HS-5 (cell line): ENCODE results near the gene RNF187.
A peak's percentile ranks its signal among the peaks of the same experiment; 100 is the strongest.
"Not testable (repeated sequence)": the region's sequence is repeated elsewhere in the genome, so short reads cannot be mapped to it uniquely, and the experiment has no call there.

Experiments used
- DNase-seq: peaks from one replicate; pipeline ENCODE4 v3.0.0-alpha.2; 2012; ENCODE audit warnings: low read depth

Gene RNF187

DNA sequence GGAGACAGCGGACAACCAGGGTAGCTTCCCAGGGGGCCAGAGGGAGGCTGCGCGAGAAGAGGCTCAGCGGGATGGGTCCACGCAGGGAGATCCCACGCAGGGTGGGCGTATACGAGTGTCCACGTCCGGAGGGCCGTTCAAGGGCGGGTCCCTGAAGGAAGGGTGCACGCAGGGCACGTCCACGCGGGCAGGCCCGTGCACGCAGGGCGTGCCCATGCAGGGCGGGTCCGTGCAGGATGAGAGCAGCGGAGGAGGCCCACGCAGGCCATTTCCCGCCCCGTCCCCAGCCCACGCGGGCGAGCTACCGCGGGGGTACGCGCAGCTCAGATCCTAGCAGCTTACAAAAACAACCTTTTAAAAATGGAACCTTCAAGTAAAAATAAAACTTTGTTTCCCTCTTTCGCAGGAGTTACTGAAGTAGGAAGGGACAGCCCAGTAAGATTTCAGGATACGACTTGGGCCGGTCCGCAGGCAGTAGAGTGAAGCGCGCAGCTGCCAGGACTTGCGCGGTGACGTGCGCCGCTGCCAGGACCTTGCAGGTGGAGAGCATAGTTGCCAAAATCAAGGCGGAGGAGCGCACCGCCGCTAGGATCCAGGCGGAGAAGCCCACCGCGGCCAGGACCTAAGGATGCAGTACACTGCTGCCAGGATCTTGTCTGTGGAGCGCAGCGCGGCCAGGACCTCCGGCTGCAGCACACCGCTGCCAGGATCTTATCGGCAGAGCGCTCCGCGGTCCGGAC, 416 bp upstream of the RNF187 start:
- peak; percentile 74 for DNase-seq

DNA sequence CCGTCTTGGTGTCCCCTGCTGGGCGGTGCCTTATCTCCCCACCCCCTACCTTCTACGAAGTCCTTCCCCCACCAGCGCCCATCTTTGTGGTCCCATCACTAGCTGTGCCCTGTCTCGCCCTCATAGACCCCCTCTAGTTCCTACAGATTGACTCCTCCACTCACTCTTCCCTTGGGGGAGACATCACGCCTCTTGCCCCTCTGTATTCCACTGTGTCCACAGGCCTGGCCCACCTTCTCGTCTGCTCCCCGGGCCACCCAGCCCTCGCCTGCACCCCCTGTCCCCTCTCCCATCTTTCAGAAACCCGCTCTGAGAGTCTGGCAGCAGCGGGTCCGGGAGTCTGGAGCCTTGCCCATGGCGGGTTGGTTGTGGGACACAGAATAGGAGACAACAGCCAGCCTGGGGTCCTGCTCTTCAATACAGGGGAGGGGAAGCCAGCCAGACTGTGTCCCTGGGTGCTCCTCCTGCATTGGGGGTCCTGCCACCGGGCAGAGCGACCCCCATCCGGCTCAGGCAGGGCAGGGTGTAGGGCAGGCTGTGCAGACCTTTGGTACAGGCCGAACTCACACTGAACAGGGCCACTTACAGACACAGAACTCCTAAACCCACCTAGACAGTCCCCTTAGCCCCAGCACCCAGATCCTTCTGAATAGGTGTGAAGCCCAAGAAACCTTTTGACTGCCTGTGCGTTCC, 1.1 kb downstream of the RNF187 start:
- DNase-seq: no peak

DNA sequence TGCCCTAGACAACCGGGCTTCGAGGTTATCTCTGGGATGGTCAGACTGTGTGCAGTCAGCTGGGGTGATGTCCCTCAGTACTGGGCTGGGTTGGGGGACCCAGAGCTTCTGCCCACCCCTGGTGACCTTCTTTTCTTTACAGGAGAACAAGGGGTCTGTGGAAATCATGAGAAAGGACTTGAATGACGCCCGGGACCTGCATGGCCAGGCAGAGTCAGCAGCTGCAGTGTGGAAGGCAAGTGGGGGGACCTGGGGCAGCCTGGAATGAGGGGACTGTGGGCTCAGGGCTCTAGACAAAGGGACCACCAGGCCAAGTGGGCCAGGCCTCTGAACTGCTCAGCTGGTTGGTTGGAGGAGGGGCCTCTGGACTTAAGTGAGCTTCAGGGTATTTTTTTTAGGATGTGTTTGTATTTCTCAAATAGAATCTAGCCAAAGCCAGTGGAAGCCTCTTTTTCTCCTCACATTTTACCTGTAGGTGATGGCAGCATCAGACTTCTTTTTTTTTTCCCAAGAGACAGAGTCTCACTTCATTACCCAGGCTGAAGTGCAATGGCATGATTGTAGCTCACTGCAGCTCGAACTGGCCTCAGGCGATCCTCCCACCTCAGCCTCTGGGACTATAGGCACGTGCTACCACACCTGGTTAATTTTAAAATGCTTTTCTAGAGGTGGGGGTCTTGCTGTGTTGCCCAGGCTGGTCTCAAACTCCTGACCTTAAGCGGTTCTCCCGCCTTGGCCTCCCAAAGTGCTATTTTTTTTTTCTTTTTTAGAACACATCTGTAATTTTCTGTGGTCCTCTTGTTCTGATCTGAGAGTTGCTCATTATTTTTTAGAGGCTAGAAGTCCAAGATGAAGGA, 1.9 kb downstream of the RNF187 start:
- DNase-seq: no peak

DNA sequence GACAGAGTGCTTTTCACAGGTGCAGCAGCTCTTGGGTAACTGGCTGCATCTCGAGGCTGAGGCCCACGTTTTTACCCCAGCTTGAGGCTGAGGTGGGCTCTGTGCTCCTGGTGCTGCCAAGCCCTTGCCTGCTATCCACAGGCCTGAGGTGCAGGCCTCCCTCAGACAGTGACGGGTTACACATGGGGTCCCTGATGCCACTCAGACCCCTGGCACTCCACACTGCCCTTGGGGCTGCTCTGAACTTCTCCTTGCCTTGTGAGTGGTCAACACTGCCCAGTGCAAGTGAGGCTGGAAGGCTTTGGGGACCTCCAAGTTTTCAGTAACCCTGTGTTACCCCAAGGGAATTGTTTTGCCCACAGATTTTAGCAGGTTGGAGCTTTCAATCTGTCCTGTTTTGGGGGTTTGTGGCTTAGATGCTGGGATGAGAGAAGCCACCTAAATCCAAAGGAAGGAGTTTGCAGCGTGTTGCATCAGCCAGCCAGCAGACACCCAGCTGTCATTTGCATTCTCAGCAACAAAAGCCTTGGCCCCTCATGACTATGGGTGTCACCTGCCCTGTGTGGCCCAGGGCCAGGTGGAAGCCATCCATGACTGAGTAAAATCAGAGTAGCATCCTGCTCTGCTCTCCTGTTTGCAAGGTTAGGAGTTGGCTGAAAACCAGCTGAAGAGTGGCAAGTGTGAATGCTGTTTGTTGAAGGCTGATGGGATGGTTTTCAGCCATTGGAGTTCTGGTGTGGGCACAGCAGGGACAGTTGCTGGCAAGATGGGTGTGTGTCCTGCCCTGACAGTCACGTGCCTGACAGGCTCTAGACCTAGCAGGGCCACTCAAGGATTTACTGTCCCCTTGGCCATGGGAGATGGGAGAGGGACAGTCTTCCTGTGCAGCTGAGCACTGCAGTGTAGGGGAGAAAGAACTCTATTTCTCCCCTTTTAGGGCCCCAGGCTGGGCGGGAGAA, 3.2 kb downstream of the RNF187 start:
- DNase-seq: no peak

DNA sequence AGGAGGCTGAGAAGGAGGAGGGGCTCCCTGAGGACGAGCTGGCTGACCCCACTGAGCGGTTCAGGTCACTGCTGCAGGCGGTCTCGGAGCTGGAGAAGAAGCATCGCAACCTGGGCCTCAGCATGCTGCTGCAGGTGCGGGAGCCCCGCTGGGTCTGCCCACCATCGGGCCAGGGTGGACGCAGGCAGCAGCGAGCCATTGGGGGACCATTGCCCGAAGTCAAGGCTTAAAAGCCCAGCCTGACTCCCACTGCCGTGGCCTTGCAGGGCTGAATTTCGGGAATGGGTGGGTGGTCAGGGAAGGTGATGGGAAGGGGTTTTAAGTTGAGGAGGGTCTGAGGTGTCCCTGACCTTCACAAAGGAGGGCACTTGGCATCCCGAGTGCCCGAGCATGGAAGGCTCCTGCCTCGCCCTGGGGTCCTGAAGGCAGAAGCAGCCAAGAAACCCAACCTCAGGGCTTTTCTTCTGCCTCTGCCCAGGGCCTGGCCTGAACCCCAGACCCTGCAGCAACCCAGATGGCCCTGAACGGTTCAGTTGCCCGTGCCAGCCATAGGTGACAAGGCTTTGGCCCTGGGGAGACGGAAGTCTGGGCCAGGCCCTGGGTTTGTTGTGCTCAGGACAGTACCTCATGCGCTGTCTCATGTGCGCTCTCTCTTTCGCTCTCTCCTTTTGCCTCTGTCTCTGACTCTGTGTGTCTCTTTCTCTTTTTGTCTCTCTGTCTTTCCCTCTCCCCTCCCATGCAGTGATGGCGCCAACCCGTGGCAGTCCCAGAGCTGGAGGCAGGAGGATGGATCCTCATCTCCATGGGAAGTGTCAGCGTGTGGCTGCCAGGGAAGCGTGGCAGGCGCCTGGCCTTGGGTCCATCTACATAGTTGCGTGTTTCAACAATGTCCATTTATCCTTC, 6.2 kb downstream of the RNF187 start:
- no peak for DNase-seq

DNA sequence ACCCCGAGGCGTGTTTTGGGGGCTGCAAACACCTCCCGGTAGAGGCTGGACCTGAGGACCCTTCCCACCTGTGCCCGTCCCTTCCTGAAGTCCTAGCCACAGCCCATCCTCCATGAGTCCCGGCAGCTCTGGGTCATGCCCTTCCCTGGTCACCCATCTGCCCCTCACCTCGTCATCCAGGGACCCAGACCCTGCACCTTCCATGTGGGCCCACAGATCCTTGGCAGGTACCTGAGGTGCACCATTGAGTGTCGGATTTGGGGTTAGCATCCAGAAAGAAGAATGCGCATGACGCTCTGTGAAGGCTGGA, 6.8 kb downstream of the RNF187 start:
- no peak for DNase-seq

DNA sequence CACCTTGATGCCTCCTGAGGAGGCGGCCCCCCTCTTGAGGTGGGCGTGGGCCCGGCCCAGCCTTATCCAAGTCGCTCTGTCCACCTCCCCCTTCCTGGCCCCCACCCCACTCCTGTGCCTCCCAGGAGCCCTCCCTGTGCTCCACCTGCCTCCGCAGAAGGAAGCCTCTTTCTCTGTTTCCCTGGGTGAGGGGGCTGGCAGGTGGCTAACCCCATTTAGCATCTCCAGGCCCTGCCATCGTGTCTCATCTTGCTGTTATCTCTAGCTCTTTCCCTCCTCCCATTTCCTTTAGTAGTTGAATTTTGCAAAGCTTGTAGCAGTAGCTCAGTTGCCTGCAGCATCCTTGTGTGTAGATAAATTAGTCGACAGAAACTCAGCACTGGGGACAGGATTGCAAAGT, 7.2 kb downstream of the RNF187 start:
- DNase-seq: no peak

DNA sequence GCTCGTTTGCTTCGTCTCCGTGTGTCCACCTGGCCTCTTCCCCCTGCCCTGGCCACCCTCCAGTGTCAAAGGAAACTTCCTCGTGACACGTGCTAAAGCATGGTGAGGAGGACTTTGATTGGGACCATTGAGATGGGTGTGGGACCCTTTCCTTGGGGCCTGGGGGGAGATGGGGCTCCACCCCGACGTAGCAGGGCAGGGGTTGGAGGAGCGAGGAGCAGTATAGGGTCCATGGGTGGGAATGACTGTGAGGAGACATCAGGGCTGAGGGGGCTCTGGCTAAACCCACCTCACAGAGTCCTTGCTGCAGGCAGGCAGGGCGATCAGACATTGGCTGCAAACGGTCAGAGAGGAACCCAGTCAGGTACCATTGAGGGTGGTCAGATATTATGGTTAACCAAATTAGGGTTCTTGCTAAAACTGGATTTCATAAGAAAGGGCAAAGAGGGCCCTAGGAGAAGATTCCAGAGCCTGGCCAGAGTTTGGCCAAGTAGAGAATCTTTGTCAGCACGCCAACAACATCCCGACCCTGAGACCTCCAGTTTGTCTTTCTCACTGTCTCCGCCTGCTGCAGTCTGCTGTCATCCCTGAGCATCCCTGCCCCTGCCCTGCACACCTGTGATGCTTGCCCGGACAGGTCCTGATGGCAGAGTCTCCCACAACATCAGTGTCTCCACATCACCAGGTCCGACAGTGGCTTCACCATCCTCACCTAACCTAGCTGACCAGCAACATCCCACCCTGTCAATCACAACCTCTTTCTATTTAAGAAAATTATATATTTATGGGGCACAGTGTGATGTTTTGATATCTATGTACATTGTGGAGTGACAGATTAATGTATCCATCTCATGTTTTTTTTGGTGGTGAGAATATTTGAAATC, 8.0 kb downstream of the RNF187 start:
- DNase-seq: no peak

DNA sequence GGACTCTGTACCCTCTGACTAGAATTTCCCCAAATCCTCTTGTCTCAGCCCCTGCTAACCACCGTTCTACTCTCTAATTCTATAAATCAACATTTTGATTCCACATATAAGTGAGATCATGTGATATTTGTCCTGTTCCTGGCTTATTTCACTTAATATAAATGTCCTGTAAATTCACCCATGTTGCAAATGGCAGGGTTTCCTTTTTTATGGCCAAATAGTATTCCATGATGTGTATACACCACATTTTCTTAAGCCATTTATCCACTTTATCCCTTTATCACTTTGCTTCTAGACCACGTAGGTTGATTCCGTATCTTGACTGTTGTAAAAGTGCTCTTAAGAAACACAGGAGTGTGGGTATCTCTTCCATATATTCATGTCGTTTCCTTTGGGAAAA, 8.9 kb downstream of the RNF187 start:
- no peak for DNase-seq

DNA sequence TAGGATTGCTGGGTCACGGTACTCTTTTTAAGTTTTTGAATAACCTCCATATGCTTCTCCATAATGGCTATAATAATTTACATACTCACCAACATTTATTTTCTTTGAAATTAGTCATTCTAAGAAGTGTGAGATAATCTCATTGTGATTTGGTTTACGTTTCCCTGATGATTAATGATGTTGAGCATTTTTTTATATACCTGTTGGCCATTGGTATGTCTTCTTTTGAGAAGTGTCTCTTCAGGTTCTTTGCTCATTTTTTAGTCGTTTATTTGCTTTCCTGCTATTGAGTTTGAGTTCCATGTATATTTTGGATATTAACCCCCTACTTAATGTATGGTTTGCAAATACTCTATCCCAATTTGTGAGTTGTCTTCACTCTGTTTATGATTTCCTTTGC, 9.3 kb downstream of the RNF187 start:
- no peak for DNase-seq

DNA sequence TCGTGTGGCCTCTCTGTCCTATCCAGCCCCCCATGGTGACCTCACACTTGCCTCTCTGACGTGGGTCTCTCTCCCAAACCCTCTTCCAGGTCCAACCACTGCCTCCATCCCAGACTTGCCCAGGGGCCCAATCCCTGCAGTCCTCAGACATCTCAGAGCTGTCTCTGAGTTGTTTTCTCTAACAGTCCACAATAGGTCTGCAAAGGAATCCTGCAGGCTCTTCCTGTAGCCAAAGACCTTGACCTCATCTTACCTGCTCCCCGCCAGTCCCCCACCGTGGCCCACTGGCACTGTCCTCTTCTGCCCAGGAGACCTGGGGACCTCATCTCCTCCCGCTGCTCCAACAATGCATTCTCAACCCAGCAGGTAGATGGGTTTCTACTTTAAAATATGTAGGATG, 10.0 kb downstream of the RNF187 start:
- DNase-seq: no peak

DNA sequence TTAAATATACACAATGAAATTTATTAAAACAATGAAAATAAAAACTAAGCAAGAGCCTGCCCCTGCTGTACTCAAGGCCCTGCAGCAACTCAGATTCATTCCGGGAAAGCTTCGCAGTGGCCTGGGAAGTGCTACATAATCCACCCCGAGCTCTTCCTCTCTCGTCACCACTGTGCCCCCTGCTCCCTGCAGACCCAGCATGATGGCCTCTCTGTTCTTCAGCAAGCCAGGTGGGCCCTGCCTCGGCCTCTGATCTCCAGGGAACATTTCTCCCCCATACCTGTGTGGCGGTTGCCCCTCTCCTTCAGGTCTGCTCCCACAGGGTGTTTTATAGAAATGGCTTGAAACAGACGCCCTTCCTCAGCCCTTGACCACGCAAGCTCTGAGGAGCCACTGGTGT, 10.6 kb downstream of the RNF187 start:
- no peak for DNase-seq

DNA sequence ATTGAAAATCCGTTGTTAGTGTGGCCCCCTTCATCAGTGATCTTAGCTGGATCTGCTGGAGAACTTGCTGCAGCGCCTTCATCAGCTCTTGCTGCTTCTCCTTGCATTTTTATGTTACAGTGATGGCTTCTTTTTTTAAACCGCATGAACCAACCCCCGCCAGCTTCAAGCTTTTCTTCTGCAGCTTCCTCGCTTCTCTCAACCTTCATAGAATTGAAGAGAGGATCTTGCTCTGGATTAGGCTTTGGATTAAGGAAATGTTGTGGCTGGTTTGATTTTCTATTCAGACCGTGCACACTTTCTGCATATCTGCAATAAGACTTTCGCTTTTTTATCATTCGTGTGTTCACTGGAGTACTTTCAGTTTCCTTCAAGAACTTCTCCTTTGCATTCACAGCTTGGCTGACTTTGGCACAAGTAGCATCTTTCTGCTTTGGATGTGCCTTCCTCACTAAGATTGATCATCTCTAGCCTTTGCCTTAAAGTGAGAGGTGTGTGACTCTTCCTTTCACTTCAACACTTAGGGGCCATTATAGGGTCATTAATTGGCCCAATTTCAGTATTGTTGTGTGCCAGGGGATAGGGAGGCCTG, 13.1 kb downstream of the RNF187 start:
- no peak for DNase-seq

DNA sequence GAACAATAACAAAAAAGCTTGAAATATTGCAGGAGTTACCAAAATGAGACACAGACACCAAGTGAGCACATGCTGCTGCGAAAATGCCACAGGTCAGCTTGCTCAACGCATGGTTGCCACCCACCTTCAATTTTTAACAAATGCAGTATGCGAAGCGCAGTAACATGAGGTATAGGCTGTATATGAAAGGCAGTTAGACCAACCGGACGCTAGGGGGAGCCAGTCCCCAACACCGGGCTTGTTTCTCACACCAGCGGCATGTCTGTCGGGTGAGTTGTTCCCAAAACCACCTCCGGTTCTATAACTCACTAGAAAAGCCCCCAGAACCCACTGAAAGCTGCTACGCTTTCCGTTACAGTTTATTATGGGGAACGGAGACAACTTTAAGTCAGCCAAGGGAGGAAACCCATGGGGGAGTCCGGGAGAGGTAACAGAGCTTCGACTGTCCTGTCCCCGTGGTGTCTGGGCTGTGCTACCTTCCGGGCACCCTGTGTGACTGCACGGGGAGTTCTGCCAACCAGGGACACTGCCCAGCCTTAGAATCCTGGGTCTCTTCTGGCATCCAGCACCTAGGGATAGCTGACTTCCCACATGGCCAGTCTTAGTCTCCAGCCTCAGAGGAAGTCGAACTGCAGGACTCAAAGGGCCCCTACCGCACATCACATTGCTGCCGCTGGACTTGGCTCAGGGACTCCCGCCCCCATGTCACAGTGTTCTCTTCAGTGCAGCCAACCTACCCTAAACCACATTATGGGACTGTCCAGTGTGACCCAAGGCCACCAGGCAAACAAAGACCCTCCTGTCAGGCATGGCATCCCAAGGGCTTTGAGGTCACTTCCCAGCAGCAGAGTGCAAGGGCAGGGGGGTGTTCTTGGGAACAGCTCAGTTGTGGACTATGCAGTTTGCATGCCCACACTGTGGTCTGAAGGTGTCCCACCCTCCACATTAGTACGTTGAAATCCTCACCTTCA, 14.0 kb downstream of the RNF187 start:
- peak; percentile 54 for DNase-seq

DNA sequence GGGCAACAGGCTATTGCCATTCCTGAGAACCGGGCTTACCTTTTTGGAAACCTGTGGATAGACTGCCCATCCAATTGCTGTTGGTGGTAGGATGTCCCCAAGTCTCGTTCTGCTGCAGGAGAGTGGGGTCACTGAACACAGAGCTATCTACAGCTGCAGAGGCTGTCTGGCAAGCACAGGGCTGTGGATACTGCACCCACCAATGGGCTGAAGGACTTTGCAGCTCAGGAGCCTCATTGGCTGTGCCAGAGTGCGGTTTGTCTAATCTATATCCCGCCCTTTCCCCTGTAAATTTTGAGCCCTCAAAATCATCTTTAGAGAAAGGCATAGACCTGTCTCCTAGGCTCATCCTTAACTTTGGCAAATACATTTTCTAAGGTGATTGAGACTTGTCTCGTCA, 15.3 kb downstream of the RNF187 start:
- DNase-seq: no peak

DNA sequence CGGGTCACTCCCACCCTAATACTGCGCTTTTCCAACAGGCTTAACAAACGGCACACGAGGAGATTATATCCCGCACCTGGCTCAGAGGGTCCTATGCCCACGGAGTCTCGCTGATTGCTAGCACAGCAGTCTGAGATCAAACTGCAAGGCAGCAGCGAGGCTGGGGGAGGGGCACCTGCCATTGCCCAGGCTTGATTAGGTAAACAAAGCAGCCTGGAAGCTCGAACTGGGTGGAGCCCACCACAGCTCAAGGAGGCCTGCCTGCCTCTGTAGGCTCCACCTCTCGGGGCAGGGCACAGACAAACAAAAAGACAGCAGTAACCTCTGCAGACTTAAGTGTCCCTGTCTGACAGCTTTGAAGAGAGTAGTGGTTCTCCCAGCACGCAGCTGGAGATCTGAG, 18.8 kb downstream of the RNF187 start:
- DNase-seq: not testable (repeated sequence)

DNA sequence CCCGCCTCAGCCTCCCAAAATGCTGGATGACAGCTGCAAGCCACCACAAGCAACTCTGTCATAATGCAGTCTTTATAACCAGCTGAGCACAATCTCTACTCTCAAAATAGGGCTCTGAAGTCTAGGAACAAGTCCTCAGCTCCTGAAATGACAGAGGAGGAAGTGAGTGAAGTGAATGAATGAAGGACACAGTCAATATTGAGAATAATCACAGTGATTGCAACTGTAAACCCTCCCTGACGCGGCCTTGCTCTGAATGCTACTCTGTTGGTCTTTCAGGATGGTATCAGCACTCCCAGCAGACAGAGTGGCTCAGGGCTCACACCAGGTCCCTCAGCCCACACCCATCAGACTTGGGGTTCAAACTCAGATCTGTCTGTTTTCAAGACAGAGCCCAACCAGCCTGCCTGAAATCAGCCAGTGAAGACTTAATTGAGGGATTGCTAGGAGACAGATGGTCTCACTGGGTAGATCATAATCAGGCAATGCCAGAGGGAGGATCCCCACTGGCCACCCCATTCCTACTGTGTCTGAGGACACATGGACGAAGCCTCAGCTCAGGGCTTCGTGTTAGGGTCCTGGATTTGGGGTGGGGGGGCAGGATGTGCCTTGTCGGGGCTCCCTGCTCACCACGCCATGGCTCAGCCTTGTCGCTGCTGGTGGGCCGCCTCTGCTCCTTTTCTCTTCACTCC, 20.9 kb downstream of the RNF187 start:
- no peak for DNase-seq
